ENCODE results near the gene BZW1.

BZW1 gene

DNA sequence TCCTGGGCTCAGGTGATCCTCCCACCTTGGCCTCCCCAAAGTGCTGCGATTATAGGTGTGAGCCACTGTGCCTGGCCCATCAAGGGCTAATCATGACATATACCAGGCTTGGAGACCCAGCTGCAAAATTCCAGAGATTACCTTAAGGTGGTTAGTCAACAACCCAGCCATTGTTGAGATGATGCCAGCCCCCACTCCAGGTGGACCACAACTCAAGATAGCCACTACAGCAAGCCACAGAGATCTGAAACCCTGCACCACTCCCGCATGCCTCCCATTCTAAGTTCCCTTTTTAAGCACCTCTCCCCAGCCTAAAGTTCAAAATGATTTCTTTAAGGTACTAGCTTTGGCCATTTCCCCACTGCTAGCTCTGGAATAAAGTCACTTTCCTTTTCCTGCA, 57.3 kb downstream of the BZW1 start:
- CTCF ChIA-PET, result interaction anchor here (1.4 kb wide), 1 partner anchor 156 kb away, joined by 4 read pairs; no protein-coding TSS in a partner anchor
- TF ChIP-seq, protein P1, sequence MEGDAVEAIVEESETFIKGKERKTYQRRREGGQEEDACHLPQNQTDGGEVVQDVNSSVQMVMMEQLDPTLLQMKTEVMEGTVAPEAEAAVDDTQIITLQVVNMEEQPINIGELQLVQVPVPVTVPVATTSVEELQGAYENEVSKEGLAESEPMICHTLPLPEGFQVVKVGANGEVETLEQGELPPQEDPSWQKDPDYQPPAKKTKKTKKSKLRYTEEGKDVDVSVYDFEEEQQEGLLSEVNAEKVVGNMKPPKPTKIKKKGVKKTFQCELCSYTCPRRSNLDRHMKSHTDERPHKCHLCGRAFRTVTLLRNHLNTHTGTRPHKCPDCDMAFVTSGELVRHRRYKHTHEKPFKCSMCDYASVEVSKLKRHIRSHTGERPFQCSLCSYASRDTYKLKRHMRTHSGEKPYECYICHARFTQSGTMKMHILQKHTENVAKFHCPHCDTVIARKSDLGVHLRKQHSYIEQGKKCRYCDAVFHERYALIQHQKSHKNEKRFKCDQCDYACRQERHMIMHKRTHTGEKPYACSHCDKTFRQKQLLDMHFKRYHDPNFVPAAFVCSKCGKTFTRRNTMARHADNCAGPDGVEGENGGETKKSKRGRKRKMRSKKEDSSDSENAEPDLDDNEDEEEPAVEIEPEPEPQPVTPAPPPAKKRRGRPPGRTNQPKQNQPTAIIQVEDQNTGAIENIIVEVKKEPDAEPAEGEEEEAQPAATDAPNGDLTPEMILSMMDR (IDR thresholded peaks at IDR 0.05; ENCODE audit: insufficient read depth, low read length, missing control alignments), result no peak
- DNase-seq (ENCODE audit: low read depth, low spot score), result no peak
- POLR2A ChIA-PET, result interaction anchor here (1.0 kb wide), 1 partner anchor 20 kb away, joined by 3 read pairs; the partner anchor contains the start of genes NIF3L1 and PPIL3
- no peak overlapping the region for H3K4me3 ChIP-seq (ENCODE audit: low read depth, low read length)

DNA sequence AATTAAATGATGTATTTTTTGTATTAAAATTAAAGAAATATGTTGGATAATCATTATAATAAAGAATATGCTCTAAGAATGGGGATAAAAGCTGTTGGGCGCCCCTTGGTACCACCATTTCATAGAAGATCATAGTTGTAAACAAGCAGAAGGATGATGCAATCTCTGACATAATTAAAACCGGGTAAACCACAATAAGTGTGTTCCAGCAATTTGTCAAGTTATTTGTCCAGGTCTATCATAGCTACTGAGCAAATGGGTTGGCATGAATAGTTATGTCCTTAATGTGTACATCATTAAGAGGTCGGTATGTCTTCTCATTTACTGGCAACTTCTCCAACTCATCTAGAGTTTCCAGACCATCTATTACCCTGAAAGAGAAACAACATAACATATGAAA, 59.4 kb downstream of the BZW1 start:
- DNase-seq (ENCODE audit: low read depth, low spot score), result no peak
- H3K4me3 ChIP-seq (ENCODE audit: low read depth, low read length), result no peak overlapping the region
- ChIA-PET POLR2A (no interaction called here), CTCF (interaction anchor here (0.6 to 1.4 kb wide), 2 partner anchors 57 to 361 kb away, joined by 3 read pairs; no protein-coding TSS in a partner anchor)
- TF ChIP-seq, protein P1 (IDR thresholded peaks at IDR 0.05; ENCODE audit: insufficient read depth, low read length, missing control alignments), result no peak

DNA sequence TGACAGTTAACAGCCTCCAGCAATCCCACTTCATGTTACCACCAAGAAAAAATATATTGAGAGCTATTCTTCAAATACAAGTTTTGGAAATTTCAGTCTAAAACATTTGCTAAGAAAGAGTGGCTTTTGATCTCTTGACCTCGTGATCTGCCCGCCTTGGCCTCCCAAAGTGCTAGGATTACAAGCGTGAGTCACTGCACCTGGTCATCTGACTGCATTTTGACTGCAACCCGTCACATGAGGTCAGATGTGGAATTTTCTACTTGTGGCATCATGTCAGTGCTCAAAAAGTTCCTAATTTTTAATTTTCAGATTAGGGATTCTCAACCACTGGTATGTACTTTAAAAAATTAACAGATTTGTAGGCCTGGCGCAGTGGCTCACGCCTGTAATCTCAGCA, 61.9 kb downstream of the BZW1 start:
- H3K4me3 ChIP-seq (ENCODE audit: low read depth, low read length), result no peak overlapping the region
- no peak for DNase-seq (ENCODE audit: low read depth, low spot score)
- ChIA-PET CTCF (interaction anchor here (2.4 kb wide), 1 partner anchor 160 kb away, joined by 6 read pairs; no protein-coding TSS in a partner anchor), POLR2A (no interaction called here)
- TF ChIP-seq, protein P1 (IDR thresholded peaks at IDR 0.05; ENCODE audit: insufficient read depth, low read length, missing control alignments), result no peak
